ENCODE measurements around the gene SCAF4.

- TF ChIP-seq, protein P1, sequence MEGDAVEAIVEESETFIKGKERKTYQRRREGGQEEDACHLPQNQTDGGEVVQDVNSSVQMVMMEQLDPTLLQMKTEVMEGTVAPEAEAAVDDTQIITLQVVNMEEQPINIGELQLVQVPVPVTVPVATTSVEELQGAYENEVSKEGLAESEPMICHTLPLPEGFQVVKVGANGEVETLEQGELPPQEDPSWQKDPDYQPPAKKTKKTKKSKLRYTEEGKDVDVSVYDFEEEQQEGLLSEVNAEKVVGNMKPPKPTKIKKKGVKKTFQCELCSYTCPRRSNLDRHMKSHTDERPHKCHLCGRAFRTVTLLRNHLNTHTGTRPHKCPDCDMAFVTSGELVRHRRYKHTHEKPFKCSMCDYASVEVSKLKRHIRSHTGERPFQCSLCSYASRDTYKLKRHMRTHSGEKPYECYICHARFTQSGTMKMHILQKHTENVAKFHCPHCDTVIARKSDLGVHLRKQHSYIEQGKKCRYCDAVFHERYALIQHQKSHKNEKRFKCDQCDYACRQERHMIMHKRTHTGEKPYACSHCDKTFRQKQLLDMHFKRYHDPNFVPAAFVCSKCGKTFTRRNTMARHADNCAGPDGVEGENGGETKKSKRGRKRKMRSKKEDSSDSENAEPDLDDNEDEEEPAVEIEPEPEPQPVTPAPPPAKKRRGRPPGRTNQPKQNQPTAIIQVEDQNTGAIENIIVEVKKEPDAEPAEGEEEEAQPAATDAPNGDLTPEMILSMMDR (conservative IDR thresholded peaks at IDR 0.05; ENCODE audit: low read length): no peak
- TF ChIP-seq EZH2phosphoT487 (IDR thresholded peaks at IDR 0.05; ENCODE audit: borderline replicate concordance): no peak
Measured at GRCh38 chr21:31725202-31725839, 6.6 kb downstream of the SCAF4 start.

Data from Loucy (cell line).